K562 treated with DMSO at 1 percent for 12 hours (cell line): Measurements from ENCODE around the gene KLRG1. TPM values are rescaled to one million over a fixed set of nuclear protein-coding genes. Genes with fewer than 3 reads are reported as not detected.

Experiments used
- total RNA-seq: library from RNA; unstranded; fragments of 300-600 nt; gene quantifications from 2 replicates; pipeline ENCODE4 v1.2.3, GENCODE V29; 2022; ENCODE audit not compliant: insufficient read depth

The KLRG1 gene
- 1.9 and 5.5 TPM in 2 replicates for total RNA-seq

GRCh38 chr12:8989413-8989812 lies at the start of gene KLRG1:
Gene KLRG1, plus strand, starts transcription at chr12:8989546. Its CDS starts 90 bp downstream, at chr12:8989636.

GRCh38 chr12:8949342-8950220 lies 39.8 kb upstream of the KLRG1 start, which contains the start of gene M6PR:
Gene M6PR, minus strand, starts transcription at chr12:8949645. Its CDS starts 3,241 bp downstream, at chr12:8946404.

Other genes starting within 250 kb of the KLRG1 start
- not detected in 2 replicates for gene A2ML1, start 166.9 kb upstream of the KLRG1 start, total RNA-seq
- 2.7 and 11.5 TPM in 2 replicates for gene PHC1, start 75.0 kb upstream of the KLRG1 start, total RNA-seq
- 44.2 and 71.9 TPM in 2 replicates for gene M6PR, start 39.9 kb upstream of the KLRG1 start, total RNA-seq
- not detected in 2 replicates for gene A2M, start 126.4 kb downstream of the KLRG1 start, total RNA-seq
- not detected in 2 replicates for gene PZP, start 218.8 kb downstream of the KLRG1 start, total RNA-seq